Fibroblast of the conjunctiva (primary cell): ENCODE measurements around the gene UBA3.

Source experiments
- DNase-seq: peaks from one replicate; pipeline ENCODE4 v3.0.0-alpha.2; 2010; ENCODE audit warnings: low read depth

Gene UBA3

DNA sequence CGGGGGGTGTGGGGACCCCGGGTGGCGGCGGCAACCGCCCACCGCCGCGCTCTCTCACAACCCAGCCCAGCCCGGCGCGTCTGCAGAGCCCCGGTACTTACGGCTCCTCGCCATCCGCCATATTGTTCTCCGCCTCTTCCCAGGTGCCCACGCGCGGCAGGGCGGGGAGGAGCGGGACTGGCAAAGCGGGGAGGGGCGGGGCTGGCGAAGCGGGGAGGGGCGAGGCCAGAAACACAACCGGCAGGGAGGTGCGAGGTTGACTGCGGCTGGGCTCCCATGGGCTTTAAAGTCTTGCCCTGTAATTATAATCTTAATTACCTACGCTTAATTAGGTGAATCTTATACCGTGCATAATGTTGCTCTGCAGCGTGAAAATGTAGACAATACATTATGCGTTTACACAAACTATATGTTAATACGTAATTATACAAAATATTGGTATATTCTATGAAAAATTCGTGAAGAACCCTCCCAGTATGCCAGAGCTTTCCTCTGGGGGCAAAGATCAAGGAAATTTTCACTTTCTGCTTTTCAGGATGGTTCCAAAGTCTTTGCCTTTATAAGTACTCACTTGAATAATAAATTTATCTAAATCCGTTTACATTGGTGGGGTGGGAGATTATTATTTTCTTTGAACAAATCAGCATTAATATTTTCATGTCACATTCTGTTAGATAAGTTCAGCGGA is at the start of gene UBA3:
Gene UBA3, minus strand, starts transcription at position 133 of the 688 bp plus-strand sequence. Its CDS starts 12 bp downstream, at position 121.
- peak; percentile 73 for DNase-seq

- DNase-seq: no peak
Measured at GRCh38 chr3:69129531-69129930, 49.4 kb upstream of the UBA3 start.

GRCh38 chr3:69128509-69128908 is 48.3 kb upstream of the UBA3 start:
- DNase-seq: no peak

- no peak for DNase-seq
Measured at GRCh38 chr3:69126999-69127398, 46.8 kb upstream of the UBA3 start.

DNA sequence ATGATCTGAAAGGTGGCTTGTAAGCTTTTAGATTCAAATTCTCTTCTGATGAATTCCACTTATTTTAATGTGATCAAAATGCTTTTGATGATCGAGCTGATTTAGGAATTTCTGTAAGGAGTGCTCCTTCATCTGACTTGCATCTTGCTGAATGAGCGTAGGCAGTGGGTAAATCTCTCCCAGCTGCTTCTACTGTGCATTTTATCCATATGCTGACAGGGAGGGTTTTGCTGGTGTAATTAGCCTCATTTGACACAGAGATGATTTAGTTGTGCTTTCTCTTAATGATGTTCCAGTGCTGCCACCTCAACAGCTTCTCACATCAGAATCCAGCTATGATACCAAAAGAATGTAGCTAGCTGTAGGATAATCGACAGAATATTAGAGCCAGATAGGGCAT is 46.1 kb upstream of the UBA3 start:
- no peak for DNase-seq

- no peak for DNase-seq
Measured at GRCh38 chr3:69122403-69122802, 42.2 kb upstream of the UBA3 start, which contains the start of gene LMOD3. Gene LMOD3 (minus strand): TSS chr3:69122595. CDS start chr3:69122386, 209 bp downstream.

DNA sequence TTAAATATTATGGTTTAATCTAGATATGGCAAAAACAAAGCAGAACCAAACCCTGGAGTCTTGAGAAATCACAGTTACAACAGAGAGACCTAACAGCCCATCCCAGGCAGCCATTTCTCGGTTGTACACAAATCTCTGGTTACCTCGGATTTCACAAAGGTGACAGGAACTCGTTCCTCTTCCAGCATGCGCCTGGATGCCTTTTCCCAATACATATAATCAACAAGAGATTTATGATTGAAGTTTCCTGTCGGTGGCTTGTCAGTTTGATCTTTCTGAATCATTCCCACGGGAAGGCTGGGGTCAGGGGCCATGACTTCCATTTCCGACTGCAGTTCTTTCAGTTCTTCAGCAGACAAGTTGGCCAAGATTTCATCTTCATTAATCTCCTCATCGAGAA is 41.8 kb upstream of the UBA3 start:
- no peak for DNase-seq

- DNase-seq: no peak
Measured at GRCh38 chr3:69121513-69121912, 41.3 kb upstream of the UBA3 start.

GRCh38 chr3:69120879-69121464 is 40.8 kb upstream of the UBA3 start:
- DNase-seq: peak; percentile 71

GRCh38 chr3:69119681-69120080 is 39.5 kb upstream of the UBA3 start:
- DNase-seq: no peak

DNA sequence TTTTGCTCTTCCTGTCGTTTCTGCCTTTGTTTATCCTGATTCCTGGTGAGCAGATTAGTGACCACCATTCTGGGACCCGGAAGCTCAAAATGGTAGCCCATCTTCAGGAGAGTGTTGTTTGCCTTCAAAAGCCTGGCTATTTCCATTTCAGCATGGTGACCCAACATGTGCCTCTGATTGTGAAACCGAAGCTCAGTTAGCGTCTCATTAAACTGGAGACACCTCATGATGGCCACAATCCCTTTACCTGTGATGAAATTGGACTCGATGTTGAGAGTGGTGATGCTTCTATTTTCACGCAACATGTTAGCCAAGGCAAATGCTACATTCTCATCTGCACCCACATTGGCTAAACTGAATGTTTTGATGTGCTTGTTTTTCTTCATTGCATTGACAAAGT is 39.0 kb upstream of the UBA3 start:
- no peak for DNase-seq

GRCh38 chr3:69118555-69118954 is 38.4 kb upstream of the UBA3 start:
- no peak for DNase-seq

- no peak for DNase-seq
Measured at GRCh38 chr3:69116897-69117296, 36.7 kb upstream of the UBA3 start.

DNA sequence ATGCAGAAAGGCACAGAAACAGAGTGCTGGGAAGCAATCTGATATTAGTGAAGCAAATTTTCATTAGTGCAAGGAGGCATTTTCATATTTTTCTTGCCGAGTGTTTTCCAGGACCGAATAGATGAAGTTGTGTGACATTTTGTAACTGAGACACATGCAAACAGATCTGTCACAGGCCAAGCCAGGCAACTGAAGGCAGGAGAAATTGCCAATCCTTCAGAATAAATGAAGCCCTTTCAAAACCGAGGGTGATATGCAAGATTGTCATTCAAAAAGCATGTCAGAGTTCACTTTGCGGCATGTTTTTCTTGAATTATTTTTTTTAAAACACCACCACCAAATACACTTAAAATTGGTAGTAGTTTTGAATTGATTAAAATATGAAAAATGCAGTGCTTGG is 36.0 kb upstream of the UBA3 start:
- DNase-seq: no peak

DNA sequence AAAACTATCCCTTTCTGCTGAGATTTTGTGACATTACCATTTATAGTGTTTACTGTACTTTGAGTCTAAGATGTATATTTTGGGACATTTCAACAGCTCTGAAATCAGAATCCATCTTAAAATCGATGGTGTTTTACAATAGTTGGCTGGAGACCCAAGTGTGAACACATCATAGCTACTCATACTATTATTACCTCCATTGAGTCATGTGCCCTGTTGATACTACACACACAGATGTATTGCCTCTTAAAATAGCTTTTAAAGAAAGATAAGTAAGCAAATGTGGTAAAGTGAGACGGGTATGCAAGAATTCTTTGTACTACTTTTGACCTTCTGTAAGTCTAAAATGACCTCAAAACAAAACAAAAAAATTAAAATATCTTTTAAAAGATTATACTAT is 35.6 kb upstream of the UBA3 start:
- DNase-seq: no peak

- no peak for DNase-seq
Measured at GRCh38 chr3:69113536-69113935, 33.4 kb upstream of the UBA3 start.

GRCh38 chr3:69110941-69111546 is 30.9 kb upstream of the UBA3 start:
- DNase-seq: no peak

DNA sequence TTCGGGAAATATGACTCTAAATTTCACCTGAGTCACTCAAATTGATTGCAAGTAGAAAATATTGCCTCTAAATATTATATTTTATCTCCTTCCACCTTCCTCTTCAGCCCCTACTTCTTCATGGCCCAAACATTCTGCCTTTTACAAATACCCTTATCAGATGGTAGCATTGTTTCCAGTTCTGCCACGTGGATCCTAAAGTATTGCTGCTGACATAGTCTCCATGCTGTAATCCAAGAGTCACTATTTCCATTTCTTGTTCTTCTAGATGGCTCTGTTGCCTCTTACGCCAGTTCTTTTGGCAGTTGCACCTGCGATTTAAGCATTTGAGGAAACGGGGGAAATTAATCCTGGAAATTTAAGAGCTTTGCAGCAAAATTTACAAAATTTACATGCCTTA is 28.6 kb upstream of the UBA3 start:
- no peak for DNase-seq

GRCh38 chr3:69107841-69108240 is 27.7 kb upstream of the UBA3 start:
- DNase-seq: no peak

DNA sequence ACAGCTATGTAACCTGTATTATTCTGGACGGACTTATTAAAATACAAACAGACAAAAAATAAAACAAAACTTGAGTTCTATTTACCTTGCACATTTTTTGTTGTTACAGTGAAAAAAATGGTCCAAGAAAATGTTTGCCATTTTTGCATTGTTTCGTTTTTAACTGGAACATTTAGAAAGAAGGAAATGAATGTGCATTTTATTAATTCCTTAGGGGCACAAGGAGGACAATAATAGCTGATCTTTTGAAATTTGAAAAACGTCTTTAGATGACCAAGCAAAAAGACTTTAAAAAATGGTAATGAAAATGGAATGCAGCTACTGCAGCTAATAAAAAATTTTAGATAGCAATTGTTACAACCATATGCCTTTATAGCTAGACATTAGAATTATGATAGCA is 25.2 kb upstream of the UBA3 start:
- no peak for DNase-seq

DNA sequence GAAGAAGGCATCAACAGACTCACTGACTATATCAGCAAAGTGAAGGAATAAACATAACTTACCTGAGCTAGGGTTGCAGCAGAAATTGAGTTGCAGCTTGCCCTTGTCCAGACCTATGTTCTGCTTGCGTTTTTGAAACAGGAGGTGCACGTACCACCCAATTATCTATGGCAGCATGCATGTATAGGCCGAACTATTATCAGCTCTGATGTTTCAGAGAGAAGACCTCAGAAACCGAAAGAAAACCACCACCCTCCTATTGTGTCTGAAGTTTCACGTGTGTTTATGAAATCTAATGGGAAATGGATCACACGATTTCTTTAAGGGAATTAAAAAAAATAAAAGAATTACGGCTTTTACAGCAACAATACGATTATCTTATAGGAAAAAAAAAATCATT is 24.4 kb upstream of the UBA3 start:
- DNase-seq: no peak

- DNase-seq: no peak
Measured at GRCh38 chr3:69103123-69103522, 23.0 kb upstream of the UBA3 start.

DNA sequence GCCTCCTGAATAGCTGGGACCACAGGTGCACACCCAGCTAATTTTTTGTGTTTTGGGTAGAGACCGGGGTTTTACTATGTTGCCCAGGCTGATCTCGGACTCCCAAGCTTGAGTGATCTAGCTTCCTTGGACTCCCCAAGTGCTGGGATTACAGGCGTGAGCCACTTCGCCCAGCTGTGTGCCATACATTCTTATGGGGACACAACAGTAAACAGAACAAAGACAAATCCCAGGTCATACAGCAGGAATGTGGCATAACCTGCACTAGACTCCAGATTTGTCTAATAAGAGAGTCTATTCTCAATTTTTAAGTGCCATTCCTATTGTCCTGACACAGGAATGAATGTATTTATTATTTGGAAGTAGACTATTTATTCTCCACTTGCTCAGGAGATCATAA is 22.2 kb upstream of the UBA3 start:
- DNase-seq: no peak

- DNase-seq: no peak
Measured at GRCh38 chr3:69099576-69099975, 19.4 kb upstream of the UBA3 start.
